HepG2 (cell line): ENCODE measurements around the gene IL17RB. TPM values are rescaled to one million over a fixed set of nuclear protein-coding genes. Genes with fewer than 3 reads are reported as not detected.

Source experiments
- ATAC-seq: fragments of 200-7000 bp; cut with Tn5 transposase; 3 replicates; pipeline ENCODE4 v1.9.1; 2020; ENCODE audit warnings: mild to moderate bottlenecking, moderate library complexity
- BruUV-seq: library from RNA; stranded (reverse); fragments of 400-500 nt; replicated peaks from 2 replicates; lab custom pipeline; 2021; lab: Mats Ljungman, UMichigan
- CTCF ChIA-PET: fragments of 300-600 bp; formaldehyde crosslinking; extraction: SDS; loops from one replicate; lab custom pipeline; 2021; ENCODE audit warnings: low total read pairs, inconsistent platforms, low intra/inter-chr PET ratio; lab: Yijun Ruan, JAX
- POLR2A ChIA-PET: fragments of 350-600 bp; sonication (Branson Sonifier 250); formaldehyde crosslinking; loops from one replicate; lab custom pipeline; 2020; ENCODE audit warnings: antibody characterized with exemption, inconsistent platforms; lab: Yijun Ruan, JAX
- DNase-seq: peaks from one replicate; pipeline ENCODE4 v3.0.0-alpha.2; 2015; ENCODE audit warnings: low spot score
- FAIRE-seq: peaks from 3 replicates; lab custom pipeline; 2011; peaks lifted over from hg19 to GRCh38; lab: Jason Lieb, UNC
- H2AFZ ChIP-seq: one replicate; pipeline ENCODE4 v1.6.1; 2011; ENCODE audit warnings: low read length, inconsistent platforms
- H3K27ac ChIP-seq: fragments of 300-600 bp; 3 replicates; pipeline ENCODE4 v1.8.0; 2011; ENCODE audit warnings: mixed run types, mild to moderate bottlenecking, mixed read lengths, low read length, inconsistent platforms; ENCODE audit not compliant: insufficient read depth; ENCODE audit errors: extremely low read length
- H3K27me3 ChIP-seq, 2 experiments: fragments of 200-600 bp in 1 of 2; 2 replicates in 1 of 2; 3 replicates in 1 of 2; pipeline versions ENCODE4 v1.6.0 to v1.8.0; 2011; ENCODE audit warnings: low read length in 2 of 2, mild to moderate bottlenecking in 2 of 2, moderate library complexity in 2 of 2, inconsistent platforms in 1 of 2; ENCODE audit not compliant: insufficient read depth in 2 of 2, control insufficient read depth in 1 of 2
- H3K36me3 ChIP-seq, 2 experiments: fragments of 200-600 bp in 1 of 2; replicated peaks in 1 of 2; 2 replicates in 1 of 2; 3 replicates in 1 of 2; pipeline versions ENCODE4 v1.5.1 to v1.8.0; 2011; ENCODE audit warnings: low read length in 2 of 2, inconsistent platforms in 1 of 2; ENCODE audit not compliant: insufficient read depth in 2 of 2, control insufficient read depth in 1 of 2
- H3K4me1 ChIP-seq: 2 replicates; pipeline ENCODE4 v1.5.1; 2012; ENCODE audit warnings: low read length, inconsistent platforms; ENCODE audit not compliant: insufficient read depth
- H3K4me2 ChIP-seq: 2 replicates; pipeline ENCODE4 v1.6.0; 2011; ENCODE audit warnings: low read depth, low read length, inconsistent platforms
- H3K4me3 ChIP-seq, 3 experiments: fragments of 200-600 bp in 1 of 3; sonication (generic), shearing (Covaris generic) in 1 of 3; replicated peaks in 1 of 3; 2 replicates each; pipeline ENCODE4 v1.5.1; 2011 to 2016; ENCODE audit warnings: low read length in 3 of 3, inconsistent platforms in 2 of 3, low read depth in 2 of 3, mild to moderate bottlenecking in 2 of 3, control low read depth in 1 of 3, mixed read lengths in 1 of 3; ENCODE audit not compliant: insufficient read depth in 1 of 3
- H3K79me2 ChIP-seq: one replicate; pipeline ENCODE4 v1.6.1; 2011; ENCODE audit warnings: low read length, inconsistent platforms; ENCODE audit not compliant: insufficient read depth
- H3K9ac ChIP-seq: 2 replicates; pipeline ENCODE4 v1.6.0; 2011; ENCODE audit warnings: mild to moderate bottlenecking, low read depth, low read length, inconsistent platforms; ENCODE audit not compliant: insufficient read depth
- H3K9me3 ChIP-seq: 2 replicates; pipeline ENCODE4 v1.5.1; 2012; ENCODE audit warnings: mild to moderate bottlenecking, low read length
- H4K20me1 ChIP-seq: 2 replicates; pipeline ENCODE4 v1.6.0; 2011; ENCODE audit warnings: inconsistent platforms, mild to moderate bottlenecking, low read length, moderate library complexity; ENCODE audit not compliant: insufficient read depth
- CEBPG ChIP-seq: IDR thresholded peaks from 2 replicates; pipeline ENCODE4 v1.6.1; 2016
- CHD2 ChIP-seq: IDR thresholded peaks from 2 replicates; pipeline ENCODE4 v1.6.1; 2011; ENCODE audit warnings: low read depth, low read length, improper control_type of control experiment
- GTF2F1 ChIP-seq: fragments of 150-350 bp; IDR thresholded peaks from 2 replicates; pipeline ENCODE4 v1.6.1; 2014; ENCODE audit warnings: low read length
- MIXL1 ChIP-seq: IDR thresholded peaks from 2 replicates; pipeline ENCODE4 v1.6.1; 2016
- MYPOP ChIP-seq: sonication (generic); formaldehyde crosslinking; IDR thresholded peaks from 2 replicates; pipeline ENCODE4 v1.8.1; 2023; ENCODE audit warnings: mild to moderate bottlenecking, moderate library complexity, missing genetic modification reagents
- NFE2 ChIP-seq: sonication (generic); formaldehyde crosslinking; IDR thresholded peaks from 2 replicates; pipeline ENCODE4 v1.4.0; 2020; ENCODE audit warnings: missing genetic modification reagents
- PAWR ChIP-seq: sonication (generic); formaldehyde crosslinking; IDR thresholded peaks from 2 replicates; pipeline ENCODE4 v1.4.0; 2020; ENCODE audit warnings: missing genetic modification reagents, mild to moderate bottlenecking, borderline replicate concordance
- POGK ChIP-seq: sonication (generic); formaldehyde crosslinking; conservative IDR thresholded peaks from 2 replicates; pipeline ENCODE4 v1.8.0; 2022; ENCODE audit warnings: mild to moderate bottlenecking, moderate library complexity, missing genetic modification reagents
- SNAPC2 ChIP-seq: sonication (generic); formaldehyde crosslinking; IDR thresholded peaks from 2 replicates; pipeline ENCODE4 v1.8.1; 2022; ENCODE audit warnings: mild to moderate bottlenecking, missing genetic modification reagents
- ZMYM3 ChIP-seq: sonication (generic); formaldehyde crosslinking; IDR thresholded peaks from 2 replicates; pipeline ENCODE4 v1.5.1; 2020; ENCODE audit warnings: mild to moderate bottlenecking, missing genetic modification reagents
- ZNF160 ChIP-seq: sonication (generic); formaldehyde crosslinking; IDR thresholded peaks from 2 replicates; pipeline ENCODE4 v1.8.0; 2022; ENCODE audit warnings: mild to moderate bottlenecking, inconsistent platforms, missing genetic modification reagents
- ZNF280B ChIP-seq: sonication (generic); formaldehyde crosslinking; IDR thresholded peaks from 2 replicates; pipeline ENCODE4 v1.5.0; 2020; ENCODE audit warnings: missing genetic modification reagents, mild to moderate bottlenecking, borderline replicate concordance
- ZNF513 ChIP-seq: sonication (generic); formaldehyde crosslinking; conservative IDR thresholded peaks from 2 replicates; pipeline ENCODE4 v1.5.0; 2020; ENCODE audit warnings: missing genetic modification reagents
- ZNF691 ChIP-seq: sonication (generic); formaldehyde crosslinking; IDR thresholded peaks from 2 replicates; pipeline ENCODE4 v1.4.0; 2020; ENCODE audit warnings: missing genetic modification reagents, low read depth, mild to moderate bottlenecking, borderline replicate concordance
- ZNF75D ChIP-seq: sonication (generic); formaldehyde crosslinking; IDR thresholded peaks from 2 replicates; pipeline ENCODE4 v1.8.1; 2023; ENCODE audit warnings: missing genetic modification reagents, mild to moderate bottlenecking, borderline replicate concordance
- ZNF878 ChIP-seq: sonication (generic); formaldehyde crosslinking; IDR thresholded peaks from 2 replicates; pipeline ENCODE4 v1.8.1; 2023; ENCODE audit warnings: mild to moderate bottlenecking, missing genetic modification reagents, moderate library complexity
- WGBS: methylation state at CpG from one replicate; pipeline ENCODE4 v1.1.6; 2017; ENCODE audit warnings: low lambda C conversion rate; 5-methylcytosine and 5-hydroxymethylcytosine counted together
- in situ Hi-C: cut with HindIII; loops from 2 replicates; pipeline ENCODE4 v1.10.0; 2017; ENCODE audit warnings: low pct_unique_long_range_greater_than_20kb; ENCODE audit not compliant: extremely low pct_ligation_motif_present
- intact Hi-C: fragments of 100-400 bp; cut with micrococcal nuclease; formaldehyde crosslinking; loops from one replicate; pipeline ENCODE4 v1.10.0; 2022; ENCODE audit not compliant: unreplicated experiment
- polyA plus RNA-seq, 8 experiments: library from polyadenylated mRNA; depleted of rRNA in 3 of 8; stranded (reverse) in 7 of 8; unstranded in 1 of 8; fragments of >200 nt; fragmentation: Illumina TruSeq in 4 of 8; extraction: Trizol in 4 of 8; gene quantifications; 2 replicates each; pipeline versions ENCODE4 v1.2.1 to v1.2.3, GENCODE V29; 2011 to 2016; ENCODE audit warnings: low read depth in 4 of 8, missing spikeins in 1 of 8, mixed read lengths in 1 of 8; ENCODE audit not compliant: insufficient read depth in 1 of 8
- total RNA-seq, 5 experiments: library from RNA; depleted of rRNA; stranded (reverse); fragments of >200 nt; fragmentation: Illumina TruSeq; extraction: Trizol; gene quantifications; 2 replicates each; pipeline ENCODE4 v1.2.3, GENCODE V29; 2016; ENCODE audit warnings: low read depth in 1 of 5

Gene IL17RB
- total and polyA plus RNA-seq, 2 of the 13 experiments (the other 11 are each of a cell fraction or from before 2014, with no cell fraction given) = 130 to 190 TPM

- H3K36me3 ChIP-seq = peaks cover 9 to 49% of the 10 kb centered on the region in 2 experiments
- TF ChIP-seq CHD2 (no peak), ZNF691 (CRISPR knock-in tag) (peak; percentile 95), CEBPG (CRISPR knock-in tag) (no peak), ZNF160 (CRISPR knock-in tag) (peak; percentile 71; the same call in 1 of the 2 replicates), PAWR (CRISPR knock-in tag) (peak; percentile 64; the same call in 1 of the 2 replicates), ZNF280B (CRISPR knock-in tag) (peak; percentile 51; the same call in 1 of the 2 replicates), ZMYM3 (CRISPR knock-in tag) (no peak), ZNF513 (CRISPR knock-in tag) (no peak), ZNF878 (CRISPR knock-in tag) (0 out of 2 replicates have a peak, but pooled peaks have one; percentile 71), GTF2F1 (no peak), SNAPC2 (CRISPR knock-in tag) (peak; percentile 83), MYPOP (CRISPR knock-in tag) (no peak; the same call in 1 of the 2 replicates), POGK (CRISPR knock-in tag) (peak; percentile 92), ZNF75D (CRISPR knock-in tag) (0 out of 2 replicates have a peak, but pooled peaks have one; percentile 46), NFE2 (CRISPR knock-in tag) (no peak), MIXL1 (no peak)
Observed at GRCh38 chr3:53881691-53882593, 35.6 kb downstream of the IL17RB start, which contains the start of gene ACTR8. Gene ACTR8, minus strand, starts transcription at chr3:53882152. Its CDS starts 51 bp downstream, at chr3:53882101.

More at GRCh38 chr3:53881691-53882593, 35.6 kb downstream of the IL17RB start, which contains the start of gene ACTR8:
- ChIA-PET CTCF (no interaction called here), POLR2A (interaction anchor here (1.5 to 3.0 kb wide), 3 partner anchors 10 to 39 kb away, joined by 9 to 37 read pairs (median 9); partner anchors contain the start of genes CHDH, IL17RB and SELENOK)
- Histone ChIP-seq H3K27me3 (no peaks in the 10 kb centered on the region; a peak in 1 of 5 replicates), H3K9me3 (no peaks in the 10 kb centered on the region), H3K4me3 (peak within 1 kb of the TSS; percentile 91 to 98 (median 97)), H4K20me1 (no peaks in the 10 kb centered on the region; the same call in 1 of the 2 replicates), H3K79me2 (peaks cover 15% of the 10 kb centered on the region), H2AFZ (no peak within 1 kb of the TSS), H3K27ac (peak within 1 kb of the TSS; percentile 93), H3K9ac (peak within 1 kb of the TSS; percentile 92), H3K4me1 (peaks cover 17% of the 10 kb centered on the region), H3K4me2 (peak within 1 kb of the TSS; percentile 89)
- intact Hi-C loops = loop anchor here (2.0 kb wide), 1 partner anchor 39 kb away; no protein-coding TSS in a partner anchor
- peak; percentile 46 for FAIRE-seq
- ATAC-seq = peak; percentile 94
- in situ Hi-C loops = loop anchor here (5.0 kb wide), 1 partner anchor 35 kb away; the partner anchor contains the start of genes CHDH and IL17RB
- BruUV-seq = TSS peak; percentile 82
- peak; percentile 71 for DNase-seq
- WGBS = 16% methylated on average over 22 of the region's 65 CpGs
